NCI-H524 treated with DMSO at 0.1 percent for 48 hours (cell line): Measurements from ENCODE around the gene AKR7A3.

Experiments used
- DNase-seq: peaks from one replicate; lab custom pipeline; 2025; lab: John Stamatoyannopoulos, UW

Gene AKR7A3

DNA sequence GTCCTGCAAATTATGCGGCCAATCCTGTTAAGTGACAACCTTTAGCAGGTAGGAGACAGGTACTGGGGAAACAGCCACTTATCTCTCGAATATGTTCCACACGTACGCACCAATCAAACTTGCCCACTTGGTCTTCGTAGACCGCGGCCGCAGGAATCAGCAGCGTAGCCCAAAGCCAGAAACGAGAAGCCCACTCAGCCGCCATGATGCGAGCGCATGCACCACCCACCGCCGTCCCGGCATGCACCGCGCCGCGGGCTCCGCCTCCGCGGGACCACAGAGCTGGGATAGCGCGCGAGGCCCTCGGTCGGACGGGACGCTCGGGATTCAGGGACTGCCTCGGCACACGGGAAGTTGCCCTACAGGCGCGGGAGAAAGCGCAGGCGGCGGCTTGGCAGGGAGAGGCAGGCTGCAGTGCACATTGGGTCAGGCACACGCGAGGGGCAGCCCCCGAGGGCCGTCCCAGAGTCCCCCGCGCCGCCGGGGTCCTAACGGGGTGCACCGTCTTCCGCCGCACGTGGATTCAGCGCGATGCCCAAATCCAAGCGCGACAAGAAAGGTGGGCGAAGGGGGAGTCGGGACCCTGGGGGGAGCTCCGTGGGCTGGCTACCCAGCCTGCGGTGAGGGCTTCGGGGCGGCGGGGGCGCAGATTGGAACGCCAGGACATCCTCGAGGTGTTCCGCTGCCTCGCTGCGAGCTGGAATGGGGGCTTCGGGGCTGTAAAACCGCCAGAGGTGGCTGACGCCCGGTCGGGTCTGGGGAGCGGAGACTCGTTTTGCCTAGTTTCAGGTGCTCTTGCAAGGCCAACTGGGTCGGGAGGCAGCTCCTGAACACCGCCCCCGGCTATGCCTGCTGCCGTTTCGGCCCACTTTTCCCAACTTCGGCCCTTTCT lies 37.0 kb downstream of the AKR7A3 start, which contains the start of the genes EMC1 and MRTO4:
EMC1 (minus strand) TSS at position 220 of the 892 bp plus-strand sequence; CDS start at position 205, 15 bp downstream.
MRTO4 (plus strand) TSS at position 501 of the 892 bp plus-strand sequence; CDS start at position 532, 31 bp downstream.
- DNase-seq = peak; percentile 47

- no peak for DNase-seq
Measured at GRCh38 chr1:19250629-19251304, 37.8 kb downstream of the AKR7A3 start.

GRCh38 chr1:19240673-19241538 lies 47.7 kb downstream of the AKR7A3 start:
- DNase-seq = peak; percentile 63

DNA sequence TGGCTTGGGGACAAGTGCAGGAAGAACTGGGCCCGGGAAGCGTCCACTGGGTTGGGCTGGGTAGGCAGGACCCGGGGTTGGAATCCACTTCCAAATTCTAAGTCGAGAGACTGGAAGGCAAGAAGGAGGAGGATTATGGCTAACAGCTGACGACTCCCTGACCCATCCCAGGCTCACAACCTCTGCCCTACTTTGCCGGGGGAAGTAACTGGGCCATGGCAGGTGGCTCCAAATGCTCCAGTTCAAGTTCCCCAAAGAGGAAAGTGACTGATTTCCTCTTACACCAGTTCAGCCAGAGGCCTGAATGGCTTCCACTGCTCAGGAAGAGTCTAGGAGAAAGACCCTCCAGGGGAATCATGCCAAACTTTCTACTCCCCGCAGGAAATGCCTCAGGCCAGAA lies 48.7 kb downstream of the AKR7A3 start:
- no peak for DNase-seq

- no peak for DNase-seq
Measured at GRCh38 chr1:19234224-19234623, 54.3 kb downstream of the AKR7A3 start.
